Fibroblast of skin of right quadriceps (primary cell): ENCODE measurements around the gene SLC24A2.

Experiments used
- DNase-seq: peaks from one replicate; pipeline ENCODE4 v3.0.0-alpha.2; 2013

SLC24A2 gene

DNA sequence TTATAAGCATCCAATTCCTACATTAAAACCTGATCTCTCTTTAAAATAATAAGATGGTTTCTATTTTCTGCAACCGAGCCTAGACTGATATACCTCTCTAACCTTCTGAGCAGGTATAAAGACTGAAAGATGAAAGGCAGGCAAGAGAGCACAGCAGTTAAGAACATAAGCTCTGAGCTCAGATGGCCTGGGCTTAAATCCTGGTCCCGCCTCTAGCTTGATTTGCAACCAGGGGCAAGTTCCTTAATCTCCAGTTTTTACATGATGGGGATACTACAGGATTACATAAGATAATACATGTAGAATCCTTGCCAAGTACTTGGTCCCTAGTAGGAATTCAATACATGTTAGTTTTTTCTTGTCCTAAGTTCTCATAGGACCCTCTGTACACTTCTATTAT is 33.9 kb downstream of the SLC24A2 start:
- no peak for DNase-seq

DNA sequence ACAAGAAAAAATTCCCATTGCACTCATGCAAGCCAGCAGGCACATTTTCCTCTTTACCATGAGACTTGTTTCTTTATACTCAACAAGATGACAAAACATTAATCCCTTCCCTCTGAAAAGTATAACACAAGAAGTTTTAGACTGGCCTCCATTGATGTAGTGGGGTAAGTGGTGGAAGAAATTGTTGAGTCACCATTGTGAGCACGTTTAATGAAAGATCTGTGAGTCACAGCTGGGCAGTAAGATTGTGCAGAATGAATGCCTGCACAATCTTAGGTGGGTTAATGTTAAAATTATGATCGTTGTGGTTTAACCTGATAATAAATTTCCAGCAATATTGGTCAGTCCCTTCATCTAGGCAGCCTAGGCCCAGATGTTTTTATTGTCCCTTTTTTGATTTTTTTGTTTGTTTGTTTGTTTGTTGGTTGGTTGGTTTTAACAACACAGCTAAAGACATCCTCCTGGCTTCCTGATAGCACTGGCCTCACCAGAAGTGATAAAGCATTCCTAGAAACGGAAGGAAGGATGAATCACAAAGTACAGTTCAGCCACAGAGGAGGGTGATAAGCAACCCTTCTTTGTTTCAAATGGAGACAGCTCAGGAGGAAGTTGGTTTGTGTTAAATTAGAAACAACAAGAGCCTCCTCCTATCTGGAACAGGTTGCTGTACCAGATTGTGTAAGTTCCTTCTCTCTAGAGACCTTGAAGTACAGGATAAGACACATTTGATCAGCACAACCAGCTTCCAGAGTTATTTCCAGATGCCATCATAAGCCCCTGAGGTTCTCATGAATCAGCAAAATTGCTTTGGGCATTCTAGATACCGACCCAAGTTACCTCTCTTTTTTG is 40.3 kb downstream of the SLC24A2 start:
- DNase-seq: peak; percentile 3

DNA sequence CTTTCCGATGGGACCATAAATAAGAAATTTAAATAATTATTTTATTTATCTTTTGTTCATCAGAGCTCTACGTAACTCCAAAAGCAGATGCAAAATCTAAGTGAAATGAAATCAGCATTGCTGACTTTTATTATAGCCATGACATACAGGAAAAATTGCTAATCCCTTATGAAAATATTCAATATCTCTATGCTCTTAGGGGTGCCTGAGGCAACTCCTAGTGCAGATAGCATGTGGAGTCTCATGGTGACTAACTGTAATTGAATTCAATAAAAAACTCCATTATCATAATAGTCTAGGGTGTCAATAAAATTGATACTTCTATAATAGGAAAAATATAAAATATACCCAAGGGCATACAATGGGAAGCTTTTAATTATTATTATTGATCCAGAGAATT is 42.6 kb downstream of the SLC24A2 start:
- DNase-seq: no peak

DNA sequence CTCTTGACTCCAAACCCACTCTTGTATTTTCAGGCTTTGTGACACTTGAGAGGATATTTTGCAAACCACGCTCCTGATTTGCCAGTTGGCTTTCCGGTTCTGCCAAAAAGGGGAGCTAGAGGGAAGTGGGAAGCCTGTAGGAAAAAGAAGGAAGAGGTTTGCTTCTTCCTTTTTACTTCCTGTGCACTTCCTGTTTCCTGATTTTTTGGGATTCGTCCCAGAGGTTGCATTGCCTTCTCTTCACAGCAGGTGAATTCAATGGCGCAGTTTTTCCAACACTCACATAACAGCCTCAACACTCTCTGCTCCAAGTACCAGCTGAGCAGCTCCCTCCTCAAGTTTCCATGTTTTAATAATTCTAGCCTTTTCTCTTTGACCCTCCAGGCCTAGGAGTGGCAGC is 47.7 kb downstream of the SLC24A2 start:
- DNase-seq: no peak
